HG03565 (cell line): ENCODE results near the gene PXDN.

Experiments
- ATAC-seq: cut with Tn5 transposase; IDR thresholded peaks from one replicate; pipeline ENCODE4 v1.9.1; 2021; ENCODE audit warnings: mild to moderate bottlenecking, moderate library complexity; ENCODE audit not compliant: unreplicated experiment

The PXDN gene

DNA sequence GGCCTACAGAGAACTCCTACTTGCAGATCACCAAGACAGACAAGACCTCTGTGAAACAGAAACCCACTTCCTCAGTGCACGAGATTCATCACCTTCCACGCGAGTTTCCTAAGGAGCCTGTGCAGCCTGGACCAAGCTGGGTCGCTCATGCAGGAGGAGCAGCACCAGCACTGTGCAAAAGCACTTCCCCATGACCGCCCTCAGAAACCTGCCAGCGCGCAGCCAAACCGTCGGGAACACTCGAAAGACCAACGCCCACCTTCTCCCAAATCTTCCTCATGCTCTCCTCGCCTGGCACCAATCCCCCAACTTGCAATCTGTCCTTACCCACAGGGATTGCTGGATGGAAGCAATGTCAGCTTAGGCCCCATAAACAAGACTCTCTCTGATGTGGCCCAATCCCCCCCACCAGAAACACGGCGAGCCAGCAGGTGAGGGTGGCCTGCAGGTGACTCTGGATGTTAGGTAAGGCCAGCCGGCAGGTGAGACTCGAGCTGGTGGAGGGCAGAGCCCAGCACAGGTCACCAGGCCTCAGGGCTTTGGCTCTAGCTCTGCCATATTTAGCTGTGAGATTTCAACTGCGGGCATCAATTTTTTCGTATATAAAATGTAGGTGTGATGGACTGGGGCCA lies 69.4 kb downstream of the PXDN start:
- no peak for ATAC-seq

GRCh38 chr2:1674276-1674675 lies 70.0 kb downstream of the PXDN start:
- no peak for ATAC-seq

GRCh38 chr2:1673160-1673944 lies 71.0 kb downstream of the PXDN start:
- ATAC-seq, result no peak

DNA sequence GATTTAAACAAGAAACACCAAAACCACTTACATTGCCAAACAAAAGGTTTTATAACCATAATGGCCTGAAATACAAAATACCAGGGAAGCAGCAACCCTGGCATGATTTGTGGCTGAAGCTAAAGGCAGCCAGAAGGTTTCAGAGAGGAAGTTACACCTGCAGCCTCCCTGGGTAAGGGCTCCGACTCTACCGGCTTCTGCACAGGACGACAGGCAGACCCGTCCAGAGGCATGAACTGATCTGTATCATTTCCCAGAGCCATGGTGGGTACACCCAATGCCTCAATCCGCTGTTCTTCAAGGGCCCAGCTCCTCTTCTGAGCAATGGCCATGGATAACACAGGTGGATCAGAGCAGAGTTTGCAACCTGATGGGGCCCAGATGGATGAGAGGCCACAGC lies 71.6 kb downstream of the PXDN start:
- no peak for ATAC-seq

GRCh38 chr2:1671916-1672315 lies 72.4 kb downstream of the PXDN start:
- ATAC-seq, result no peak

DNA sequence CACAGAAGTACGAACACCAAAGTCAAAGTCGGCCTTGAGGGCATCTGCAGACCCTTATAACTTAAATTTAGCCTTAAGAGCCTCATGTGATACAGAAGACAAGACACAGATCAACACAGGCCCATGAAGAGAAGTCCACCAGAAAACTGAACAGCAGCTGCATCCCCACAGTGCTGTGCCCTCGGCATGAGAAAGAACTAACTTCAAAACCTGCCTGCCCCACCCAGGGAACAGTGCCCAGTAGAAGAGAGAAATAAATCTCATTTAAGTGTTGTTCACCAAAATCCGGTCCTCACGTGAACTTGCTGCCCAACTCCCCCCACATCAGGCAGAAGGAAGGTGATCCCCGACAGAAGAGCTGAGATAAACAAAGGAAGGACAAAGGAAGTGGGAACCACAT lies 73.7 kb downstream of the PXDN start:
- no peak for ATAC-seq

GRCh38 chr2:1665761-1666505 lies 78.4 kb downstream of the PXDN start:
- no peak for ATAC-seq

DNA sequence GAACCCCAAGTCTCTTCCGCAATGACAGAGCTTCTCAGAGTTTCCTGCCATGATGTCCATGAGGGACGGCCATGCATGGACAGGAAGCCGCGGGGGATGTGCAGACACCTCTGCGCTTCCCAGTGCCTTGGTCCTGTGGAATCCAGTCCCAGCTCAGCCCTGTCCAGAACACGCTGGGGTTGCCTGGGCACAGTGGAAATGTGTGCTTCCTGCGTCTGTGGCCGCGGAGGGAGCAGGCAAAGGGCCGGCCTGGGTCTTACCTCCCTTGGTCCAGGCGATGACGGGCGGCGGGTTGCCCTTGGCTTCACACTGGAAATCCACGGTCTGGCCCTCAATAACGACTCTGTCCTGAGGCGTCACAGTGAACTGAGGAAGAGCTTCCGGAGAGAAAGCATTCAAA lies 79.6 kb downstream of the PXDN start:
- no peak for ATAC-seq

DNA sequence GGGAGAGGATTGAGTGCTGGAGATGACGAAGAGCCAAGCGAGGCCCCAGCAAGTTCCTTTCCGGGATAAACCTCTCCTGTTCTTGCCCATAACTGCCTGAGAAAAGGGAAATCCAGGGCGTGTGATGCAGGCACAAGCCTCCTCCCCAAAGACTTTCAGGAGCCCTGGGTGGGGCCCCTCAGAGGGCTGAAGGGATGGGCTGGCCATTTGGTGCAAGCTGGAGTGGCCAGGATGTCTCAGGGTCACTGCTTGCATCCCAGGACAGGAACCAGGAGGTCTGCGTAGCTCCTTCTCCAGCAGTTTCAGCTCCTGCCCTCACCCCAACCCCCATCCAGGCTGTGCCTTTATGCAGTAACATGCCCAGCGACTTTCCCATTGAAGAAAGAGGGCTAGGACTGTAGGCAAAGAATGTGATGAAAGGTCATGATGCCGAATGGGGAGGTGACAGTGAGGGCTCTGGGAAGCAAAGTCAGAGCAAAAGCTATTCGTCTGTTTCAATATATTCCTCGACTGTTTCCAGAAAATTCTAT lies 80.2 kb downstream of the PXDN start:
- ATAC-seq, result no peak

GRCh38 chr2:1663621-1664020 lies 80.7 kb downstream of the PXDN start:
- ATAC-seq, result no peak

- ATAC-seq, result no peak
Observed at GRCh38 chr2:1662606-1663180, 81.6 kb downstream of the PXDN start.

GRCh38 chr2:1661891-1662605 lies 82.3 kb downstream of the PXDN start:
- no peak for ATAC-seq

DNA sequence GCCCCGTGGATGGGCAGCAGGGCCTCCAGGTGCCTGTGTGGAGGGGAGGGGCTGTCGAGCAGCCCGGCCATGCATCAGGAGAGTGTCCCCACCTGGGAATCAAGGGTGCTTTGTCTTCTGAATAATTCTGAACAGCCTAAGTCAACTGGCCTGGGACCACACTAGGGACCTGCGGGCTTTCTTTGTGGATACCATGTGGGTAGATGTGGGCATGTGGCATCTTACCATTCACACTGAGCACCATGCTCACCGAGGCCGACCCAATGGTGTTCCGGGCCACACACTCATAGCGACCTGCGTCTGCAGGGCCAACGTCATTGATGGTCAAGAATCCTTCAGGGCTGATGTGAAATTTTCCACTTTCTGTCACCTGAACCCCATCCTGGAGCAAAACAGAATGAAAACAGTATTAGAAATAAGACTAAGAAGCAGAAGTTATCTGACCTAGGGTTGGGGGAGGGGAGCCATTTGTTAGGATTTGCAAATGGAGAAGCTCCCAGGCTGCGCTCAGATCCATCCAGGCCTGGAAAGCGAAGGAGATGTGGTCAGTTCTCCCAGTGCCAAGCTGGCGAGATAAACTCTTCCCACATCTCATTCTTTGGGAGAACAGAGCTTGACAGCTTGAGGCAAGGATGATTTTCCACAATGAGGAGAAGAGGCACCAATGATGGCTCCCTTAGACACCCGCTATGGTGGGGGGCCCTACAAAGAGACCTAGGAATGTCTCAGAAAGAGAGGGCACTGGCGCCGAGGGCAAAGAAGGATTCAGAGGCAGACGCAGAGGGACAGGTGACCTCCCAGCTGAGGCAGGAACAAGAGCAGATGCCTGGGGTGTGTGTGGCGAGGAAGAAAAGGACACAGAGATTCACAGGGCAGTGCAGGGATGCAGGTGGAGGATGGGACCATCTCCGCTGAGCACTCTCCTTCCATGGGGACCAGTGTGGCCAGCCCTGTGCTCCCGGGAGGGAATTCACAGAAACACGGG lies 83.4 kb downstream of the PXDN start:
- ATAC-seq, result no peak

DNA sequence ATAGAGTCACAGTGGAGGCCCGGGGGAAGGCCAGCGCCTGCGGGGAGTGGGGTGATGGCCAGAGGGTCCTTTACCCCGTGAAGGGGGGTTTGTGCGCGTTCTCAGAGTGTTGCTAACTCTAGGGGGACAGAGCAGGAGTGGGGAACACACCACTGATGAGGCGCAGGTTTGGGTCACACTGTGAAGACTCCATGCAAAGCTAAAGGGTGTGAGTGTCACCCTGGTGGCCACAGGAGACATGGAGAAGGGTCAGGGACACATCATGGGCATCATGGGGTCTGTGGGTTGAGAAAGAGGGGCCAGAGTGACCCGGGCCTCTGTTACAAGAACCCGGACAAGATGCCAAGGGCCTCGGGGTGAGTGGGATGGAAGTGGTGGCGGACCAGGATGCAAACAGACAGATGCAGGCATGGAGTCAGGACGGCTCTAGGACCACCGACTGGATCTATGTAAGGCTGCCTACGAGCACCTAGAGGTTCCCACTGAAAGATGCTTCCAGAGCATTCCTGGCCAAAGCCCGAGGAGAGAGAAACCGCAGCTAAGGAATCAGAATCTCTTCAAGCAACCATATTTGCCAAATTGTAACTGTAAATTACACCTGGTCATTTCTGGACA lies 84.3 kb downstream of the PXDN start:
- ATAC-seq, result no peak

DNA sequence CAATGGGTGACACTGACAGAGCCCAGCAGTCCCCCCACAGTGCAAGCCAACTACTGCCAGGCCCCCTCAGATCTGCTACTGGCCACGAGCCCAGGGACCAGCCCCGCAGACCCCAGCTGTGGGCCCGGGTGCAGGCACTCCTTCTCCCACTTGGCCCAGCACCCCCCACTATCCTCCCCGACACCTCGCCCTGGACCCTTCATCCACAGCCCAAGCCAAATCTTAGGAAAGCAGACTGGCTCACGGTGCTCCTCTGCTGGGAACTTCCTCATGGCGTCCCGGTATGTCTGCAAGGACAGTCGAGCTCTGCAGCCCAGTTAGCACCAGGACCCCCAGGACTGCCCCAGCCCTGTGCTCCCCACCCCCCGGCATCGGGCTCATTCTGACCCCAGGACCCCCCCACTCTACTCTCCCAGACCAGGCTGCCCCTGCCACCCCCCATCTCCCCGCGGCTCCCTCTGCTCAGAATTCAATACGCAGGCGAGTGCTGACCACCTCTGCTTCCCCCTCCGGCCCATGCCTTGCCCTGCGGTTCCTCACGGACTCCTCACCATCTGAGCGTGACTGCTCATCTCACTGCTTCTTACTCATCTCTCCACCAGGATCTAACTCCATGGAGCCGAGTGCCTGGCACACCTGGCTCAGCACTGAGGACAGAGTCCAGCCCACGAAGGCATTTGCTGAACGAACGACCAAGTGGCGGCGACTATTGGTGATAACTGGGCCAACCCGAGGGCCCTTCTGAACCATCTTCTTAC lies 85.7 kb downstream of the PXDN start:
- ATAC-seq, result no peak

- ATAC-seq, result no peak
Observed at GRCh38 chr2:1656961-1657841, 87.1 kb downstream of the PXDN start.

- ATAC-seq, result no peak
Observed at GRCh38 chr2:1656326-1656960, 87.9 kb downstream of the PXDN start.
